Thyroid gland (tissue), 4 donors: ENCODE measurements around the gene NOC3L. TPM values are rescaled to one million over a fixed set of nuclear protein-coding genes. Genes with fewer than 3 reads are reported as not detected.

Source experiments
- DNase-seq, 2 donors: peaks; one replicate each; pipeline ENCODE4 v3.0.0-alpha.2; 2019
- H3K27ac ChIP-seq, 3 donors: fragments of 200-600 bp; sonication (generic); 1 replicate in 2 of 3; 2 replicates in 1 of 3; pipeline ENCODE4 v1.5.1; 2016 to 2019; ENCODE audit warnings: mild to moderate bottlenecking in 1 of 3, moderate library complexity in 1 of 3
- H3K27me3 ChIP-seq: fragments of 200-600 bp; sonication (generic); one replicate; pipeline ENCODE4 v1.5.1; 2019
- H3K36me3 ChIP-seq, 2 donors: fragments of 200-600 bp; sonication (generic); one replicate each; pipeline ENCODE4 v1.5.1; 2016 to 2019
- H3K4me1 ChIP-seq, 2 donors: fragments of 200-600 bp; sonication (generic); one replicate each; pipeline ENCODE4 v1.5.1; 2017 to 2019
- H3K4me3 ChIP-seq, 3 donors: fragments of 200-600 bp; sonication (generic); replicated peaks in 1 of 3; 1 replicate in 2 of 3; 2 replicates in 1 of 3; pipeline ENCODE4 v1.5.1; 2016; ENCODE audit warnings: mild to moderate bottlenecking in 1 of 3
- H3K9me3 ChIP-seq: fragments of 200-600 bp; sonication (generic); one replicate; pipeline ENCODE4 v1.5.1; 2017
- CTCF ChIP-seq, 6 experiments: fragments of 200-600 bp in 3 of 6; fragments of 450-650 bp in 3 of 6; sonication (generic) in 3 of 6; IDR thresholded peaks; one replicate each; pipeline ENCODE4 v1.5.1; 2016 to 2019; ENCODE audit warnings: antibody characterized with exemption in 6 of 6, mild to moderate bottlenecking in 2 of 6, inconsistent platforms in 1 of 6, moderate library complexity in 1 of 6
- POLR2A ChIP-seq, 2 donors: fragments of 450-650 bp; IDR thresholded peaks; one replicate each; pipeline ENCODE4 v1.6.1; 2017; ENCODE audit warnings: antibody characterized with exemption in 2 of 2, mild to moderate bottlenecking in 2 of 2, moderate library complexity in 1 of 2
- WGBS, 2 donors: methylation state at CpG; one replicate each; pipeline ENCODE4 v1.1.5; 2017; 5-methylcytosine and 5-hydroxymethylcytosine counted together
- intact Hi-C: fragments of 100-400 bp; cut with DNase I; formaldehyde crosslinking; loops from one replicate; pipeline ENCODE4 v1.15.1; 2023
- total RNA-seq, 4 donors: library from RNA; depleted of rRNA; stranded (reverse); fragments of >200 nt; gene quantifications; one replicate each; pipeline ENCODE4 v1.2.3, GENCODE V29; 2016

Gene NOC3L
- 10 to 100 TPM; 18.9 to 35.6 (median 25.4) TPM for total RNA-seq

- intact Hi-C loops, result loop anchor here (5.0 kb wide), 2 partner anchors 40 to 80 kb away; partner anchors contain the start of gene TBC1D12
- no peaks in the 10 kb centered on the region for H3K36me3 ChIP-seq
- H3K9me3 ChIP-seq, result no peaks in the 10 kb centered on the region
- peaks cover 12 to 16% of the 10 kb centered on the region in 2 donors for H3K4me1 ChIP-seq
- peak; percentile 95 to 97 for DNase-seq
- H3K27ac ChIP-seq, result peak within 1 kb of the TSS in 2 of 3 donors; percentile 50 to 53
- TF ChIP-seq CTCF (IDR thresholded peaks at IDR 0.05), result peak; percentile 46 to 94 (median 86)
- TF ChIP-seq POLR2A (IDR thresholded peaks at IDR 0.05), result peak in 1 of 2 donors; percentile 64
- no peaks in the 10 kb centered on the region for H3K27me3 ChIP-seq
- H3K4me3 ChIP-seq, result peak within 1 kb of the TSS; percentile 40 to 72 (median 62)
- 0 to 1% methylated on average over 25 to 39 of the region's 55 CpGs for WGBS, 2 donors
These were observed at the start of gene NOC3L for GRCh38 chr10:94362360-94363250. Gene NOC3L (minus strand): TSS chr10:94362939. CDS start chr10:94362838, 101 bp downstream.

- Histone ChIP-seq H3K9me3 (no peaks in the 10 kb centered on the region), H3K27me3 (no peaks in the 10 kb centered on the region), H3K4me3 (no peak overlapping the region), H3K36me3 (no peaks in the 10 kb centered on the region), H3K4me1 (peaks cover 7 to 11% of the 10 kb centered on the region in 2 donors), H3K27ac (no peak overlapping the region)
- intact Hi-C loops, result no loop called here
- DNase-seq, result no peak
- 77 to 81% methylated on average over 3 of the region's 3 CpGs for WGBS, 2 donors
- TF ChIP-seq CTCF (IDR thresholded peaks at IDR 0.05) (no peak), POLR2A (IDR thresholded peaks at IDR 0.05) (no peak)
These were observed 49.7 kb upstream of the NOC3L start for GRCh38 chr10:94412449-94412848.

GRCh38 chr10:94411304-94411703 lies 48.6 kb upstream of the NOC3L start:
- Histone ChIP-seq H3K27me3 (no peaks in the 10 kb centered on the region), H3K27ac (no peak overlapping the region), H3K9me3 (no peaks in the 10 kb centered on the region), H3K4me3 (no peak overlapping the region), H3K36me3 (no peaks in the 10 kb centered on the region), H3K4me1 (peaks cover 7 to 11% of the 10 kb centered on the region in 2 donors)
- 95 to 100% methylated on average over 3 of the region's 3 CpGs for WGBS, 2 donors
- no peak for DNase-seq
- intact Hi-C loops, result no loop called here
- TF ChIP-seq CTCF (IDR thresholded peaks at IDR 0.05), result no peak

- Histone ChIP-seq H3K4me3 (no peak overlapping the region), H3K9me3 (no peaks in the 10 kb centered on the region), H3K27ac (no peak overlapping the region), H3K4me1 (peaks cover 13 to 17% of the 10 kb centered on the region in 2 donors), H3K27me3 (no peaks in the 10 kb centered on the region), H3K36me3 (no peaks in the 10 kb centered on the region)
- intact Hi-C loops, result no loop called here
- whole genome bisulfite sequencing, 2 donors, result 76 to 78% methylated on average over 7 of the region's 7 CpGs
- TF ChIP-seq POLR2A (IDR thresholded peaks at IDR 0.05) (no peak), CTCF (IDR thresholded peaks at IDR 0.05) (no peak)
- DNase-seq, result no peak
These were observed 46.4 kb upstream of the NOC3L start for GRCh38 chr10:94409021-94409657.

- Histone ChIP-seq H3K27ac (no peak overlapping the region), H3K4me1 (peaks cover 14% of the 10 kb centered on the region in 2 donors), H3K9me3 (no peaks in the 10 kb centered on the region), H3K27me3 (no peaks in the 10 kb centered on the region), H3K36me3 (no peaks in the 10 kb centered on the region), H3K4me3 (no peak overlapping the region)
- no peak for TF ChIP-seq CTCF (IDR thresholded peaks at IDR 0.05)
- TF ChIP-seq POLR2A (IDR thresholded peaks at IDR 0.05), result no peak
- WGBS, 2 donors, result 85 to 86% methylated on average over 3 of the region's 3 CpGs
- no peak for DNase-seq
- intact Hi-C loops, result no loop called here
These were observed 44.9 kb upstream of the NOC3L start for GRCh38 chr10:94407668-94408067.
